ENCODE measurements around the gene PLXNA4.

PLXNA4 gene

DNA sequence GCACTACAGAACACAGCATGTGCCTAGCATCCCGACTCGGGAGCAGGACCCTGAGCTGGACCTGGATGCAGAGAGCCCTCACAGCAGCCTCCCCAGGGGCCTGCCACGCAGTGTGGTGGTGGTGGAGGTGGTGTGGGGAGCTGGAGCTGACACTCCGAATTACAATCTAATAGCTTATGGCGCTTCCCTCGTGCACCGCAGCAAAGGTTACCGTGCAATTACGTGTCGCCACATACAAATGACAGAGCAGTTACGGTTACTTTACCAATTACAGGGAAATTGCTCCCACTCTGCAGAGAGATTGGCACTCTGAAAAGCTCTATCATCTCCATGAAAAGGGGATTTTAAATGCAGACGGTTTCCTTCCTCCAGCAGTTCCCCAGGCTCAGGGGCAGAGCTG is 81.8 kb downstream of the PLXNA4 start:
- TF ChIP-seq, protein P1, sequence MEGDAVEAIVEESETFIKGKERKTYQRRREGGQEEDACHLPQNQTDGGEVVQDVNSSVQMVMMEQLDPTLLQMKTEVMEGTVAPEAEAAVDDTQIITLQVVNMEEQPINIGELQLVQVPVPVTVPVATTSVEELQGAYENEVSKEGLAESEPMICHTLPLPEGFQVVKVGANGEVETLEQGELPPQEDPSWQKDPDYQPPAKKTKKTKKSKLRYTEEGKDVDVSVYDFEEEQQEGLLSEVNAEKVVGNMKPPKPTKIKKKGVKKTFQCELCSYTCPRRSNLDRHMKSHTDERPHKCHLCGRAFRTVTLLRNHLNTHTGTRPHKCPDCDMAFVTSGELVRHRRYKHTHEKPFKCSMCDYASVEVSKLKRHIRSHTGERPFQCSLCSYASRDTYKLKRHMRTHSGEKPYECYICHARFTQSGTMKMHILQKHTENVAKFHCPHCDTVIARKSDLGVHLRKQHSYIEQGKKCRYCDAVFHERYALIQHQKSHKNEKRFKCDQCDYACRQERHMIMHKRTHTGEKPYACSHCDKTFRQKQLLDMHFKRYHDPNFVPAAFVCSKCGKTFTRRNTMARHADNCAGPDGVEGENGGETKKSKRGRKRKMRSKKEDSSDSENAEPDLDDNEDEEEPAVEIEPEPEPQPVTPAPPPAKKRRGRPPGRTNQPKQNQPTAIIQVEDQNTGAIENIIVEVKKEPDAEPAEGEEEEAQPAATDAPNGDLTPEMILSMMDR (IDR thresholded peaks at IDR 0.05; ENCODE audit: extremely low read depth, missing control alignments): no peak
- no peak for DNase-seq (ENCODE audit: low spot score)

DNA sequence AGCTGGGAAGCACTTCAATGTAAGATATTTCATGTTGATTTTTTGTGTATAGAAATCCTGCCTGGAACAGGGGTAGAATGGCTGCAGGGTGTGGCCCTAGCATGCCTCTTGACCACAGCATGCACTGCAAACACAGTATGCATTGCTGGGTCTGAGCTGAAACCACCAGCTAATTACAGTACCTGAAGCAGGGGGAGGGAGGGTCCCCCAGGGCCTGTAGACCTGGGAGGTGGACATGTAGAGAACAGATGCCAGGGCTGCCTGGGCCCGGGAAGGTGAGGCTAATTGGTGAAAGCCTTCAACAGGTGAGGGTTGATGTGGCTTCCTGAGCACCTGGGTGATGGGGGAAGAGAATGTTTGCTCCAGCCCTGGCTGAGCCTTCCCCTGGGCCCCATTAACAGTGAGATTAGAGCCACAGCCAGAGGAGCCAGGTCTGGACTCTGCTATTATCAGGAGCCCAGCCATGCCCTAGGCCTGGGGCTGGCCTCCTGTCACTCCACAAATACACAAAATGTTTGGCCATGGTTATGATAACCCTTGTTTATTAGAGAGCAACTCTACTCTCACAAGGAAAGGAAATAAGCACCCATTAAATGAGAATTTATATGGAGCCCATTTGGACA is 83.3 kb downstream of the PLXNA4 start:
- no peak for DNase-seq (ENCODE audit: low spot score)
- TF ChIP-seq, protein P1 (IDR thresholded peaks at IDR 0.05; ENCODE audit: extremely low read depth, missing control alignments): no peak

DNA sequence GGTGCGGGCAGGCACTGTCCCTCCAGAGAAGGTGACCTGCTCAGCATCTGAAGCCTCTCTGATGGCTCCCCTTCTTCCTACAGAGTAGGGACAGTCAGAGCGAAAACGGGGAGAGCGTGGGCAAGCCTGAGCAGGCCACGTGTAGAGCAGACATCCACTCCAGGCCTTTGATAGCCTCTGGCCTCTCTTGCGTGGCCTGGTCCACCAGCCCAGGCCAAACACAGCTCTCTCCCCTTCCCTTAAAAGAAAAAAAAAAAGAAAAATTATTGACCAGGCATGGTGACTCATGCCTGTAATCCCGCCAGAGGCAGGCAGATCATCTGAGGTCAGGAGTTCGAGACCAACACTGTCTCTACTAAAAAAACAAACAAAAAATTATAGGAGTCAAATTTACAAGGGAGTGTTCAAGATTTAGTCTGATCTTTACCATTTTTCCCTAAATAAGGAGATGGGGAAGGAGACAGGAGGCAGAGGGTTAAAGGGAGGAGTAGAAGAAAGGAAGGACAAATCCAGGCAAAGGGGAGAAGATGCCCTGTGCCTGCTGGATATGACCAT is 84.8 kb downstream of the PLXNA4 start:
- TF ChIP-seq, protein P1 (IDR thresholded peaks at IDR 0.05; ENCODE audit: extremely low read depth, missing control alignments): no peak

DNA sequence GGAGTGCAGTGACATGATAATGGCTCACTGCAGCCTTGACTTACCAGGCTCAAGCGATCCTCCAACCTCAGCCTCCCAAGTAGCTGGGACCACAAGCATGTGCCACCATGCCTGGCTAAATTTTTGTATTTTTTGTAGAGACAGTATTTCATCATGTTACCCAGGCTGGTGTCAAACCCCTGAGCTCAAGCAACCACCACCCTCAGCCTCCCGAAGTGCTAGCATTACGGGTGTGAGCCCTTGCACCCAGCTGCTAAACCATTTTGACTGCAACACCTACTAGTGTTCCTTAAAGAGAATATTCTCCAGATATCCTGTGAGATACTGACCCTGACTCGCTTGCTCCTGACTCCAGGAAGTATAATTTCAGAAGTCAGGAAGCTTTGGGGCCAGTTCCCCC is 85.8 kb downstream of the PLXNA4 start:
- TF ChIP-seq, protein P1 (IDR thresholded peaks at IDR 0.05; ENCODE audit: extremely low read depth, missing control alignments): no peak

More for the DNA sequence above, 84.8 kb downstream of the PLXNA4 start:
- no peak for DNase-seq (ENCODE audit: low spot score)

DNA sequence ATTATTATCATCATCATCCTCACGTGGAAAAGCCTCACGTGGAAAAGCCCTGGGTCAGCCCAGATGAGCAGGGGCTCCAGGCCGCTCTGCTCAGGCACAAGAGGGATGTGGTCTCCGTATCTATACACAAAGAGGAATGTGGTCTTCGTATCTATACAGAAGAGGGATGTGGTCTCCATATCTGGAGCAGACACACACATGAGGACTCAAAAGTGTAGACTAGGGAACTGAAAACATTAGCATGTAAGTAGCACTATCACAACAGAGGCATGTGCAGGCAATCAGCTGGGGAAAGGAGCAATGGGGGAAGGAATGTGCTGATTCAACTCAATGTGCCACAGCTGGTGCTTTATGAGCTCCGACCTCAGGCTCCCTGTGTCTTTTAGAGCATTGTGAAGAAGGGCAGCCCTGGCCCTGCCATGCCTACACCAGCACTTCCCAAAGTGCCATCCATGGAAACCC is 86.5 kb downstream of the PLXNA4 start:
- TF ChIP-seq, protein P1 (IDR thresholded peaks at IDR 0.05; ENCODE audit: extremely low read depth, missing control alignments): no peak
- DNase-seq (ENCODE audit: low spot score): no peak

More for the DNA sequence above, 85.8 kb downstream of the PLXNA4 start:
- DNase-seq (ENCODE audit: low spot score): no peak

DNA sequence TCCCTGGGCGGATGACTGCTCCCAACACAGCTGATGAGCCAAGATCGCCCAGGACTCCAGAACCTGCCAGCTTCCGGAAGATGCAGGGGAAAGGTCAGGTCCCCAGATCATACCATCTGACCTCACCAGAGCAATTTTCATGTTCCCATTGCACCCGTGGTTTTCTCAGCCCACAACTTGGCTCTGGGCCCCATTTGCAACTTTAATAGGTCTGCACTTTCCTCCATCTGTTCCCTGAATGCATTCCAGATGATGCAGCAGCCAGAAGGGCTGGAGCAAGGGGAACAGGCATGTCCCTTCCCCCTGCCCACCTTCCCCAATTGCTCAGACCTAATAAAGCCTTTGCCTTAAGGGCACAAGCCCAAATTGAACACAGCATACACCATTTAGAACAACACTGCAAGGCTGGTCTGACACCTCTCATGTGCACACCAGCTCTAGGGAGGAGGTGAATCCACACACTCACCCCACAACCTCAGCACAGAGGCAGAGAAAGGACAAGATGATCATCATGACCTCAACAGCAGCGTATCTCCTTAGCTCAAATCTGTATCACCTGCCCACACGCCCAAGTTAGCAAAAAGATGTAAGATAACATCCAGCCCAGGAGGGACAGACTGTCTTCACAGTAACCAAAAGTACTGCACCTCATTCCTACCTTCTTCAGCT is 87.5 kb downstream of the PLXNA4 start:
- DNase-seq (ENCODE audit: low spot score): no peak
- TF ChIP-seq, protein P1 (IDR thresholded peaks at IDR 0.05; ENCODE audit: extremely low read depth, missing control alignments): no peak

DNA sequence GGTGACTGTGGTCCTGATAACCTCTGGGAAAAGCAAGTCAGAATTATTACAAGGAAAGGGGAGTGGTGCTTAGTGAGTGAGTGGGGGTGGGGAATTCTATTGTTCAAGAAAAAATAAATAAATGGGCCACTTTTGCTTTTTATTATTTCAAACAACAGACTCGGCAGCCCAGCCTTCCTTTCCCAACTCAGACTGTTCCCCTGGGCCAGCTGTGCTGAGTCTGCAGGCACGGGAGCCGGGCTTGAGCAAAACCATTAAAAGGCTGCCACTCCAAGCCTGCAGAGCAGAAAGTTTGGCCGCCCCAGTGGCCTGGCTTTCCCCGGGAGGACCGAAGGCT is 90.0 kb downstream of the PLXNA4 start:
- DNase-seq (ENCODE audit: low spot score): no peak
- TF ChIP-seq, protein P1 (IDR thresholded peaks at IDR 0.05; ENCODE audit: extremely low read depth, missing control alignments): no peak

Measured in GM20000 (cell line).